Measurements from ENCODE around the gene DAB2IP.

The DAB2IP gene

DNA sequence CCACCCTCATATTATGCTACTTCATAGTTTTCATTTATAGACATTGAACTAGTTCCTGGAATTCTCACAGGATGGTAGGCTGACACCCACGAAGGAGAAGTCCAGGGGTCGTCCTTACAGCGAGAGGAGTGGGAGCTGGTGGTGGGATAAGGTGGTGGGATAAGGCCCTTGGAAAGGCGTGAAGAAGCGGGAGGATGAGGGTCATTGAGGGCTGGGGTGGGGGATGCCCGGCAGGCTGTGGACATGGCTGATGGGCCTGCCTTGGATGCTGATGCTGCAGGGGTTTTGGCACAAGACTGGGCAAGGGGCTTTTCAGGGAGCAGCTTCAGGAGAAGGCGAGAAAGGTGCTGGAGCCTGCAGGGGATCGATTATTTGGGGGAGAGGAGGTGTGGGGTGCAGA is 9.4 kb downstream of the DAB2IP start:
- Histone ChIP-seq H3K27ac (ENCODE audit: low read depth, low read length, poor library complexity, severe bottlenecking) (no peak overlapping the region), H3K27me3 (ENCODE audit: insufficient read depth, low read length) (no peaks in the 10 kb centered on the region; the same call in 1 of the 2 replicates), H3K4me3 (ENCODE audit: low read depth, low read length, poor library complexity, severe bottlenecking) (no peak overlapping the region), H4K20me1 (ENCODE audit: insufficient read depth, low read length) (no peaks in the 10 kb centered on the region), H3K4me1 (ENCODE audit: insufficient read depth, low read length, severe bottlenecking) (no peaks in the 10 kb centered on the region), H3K79me2 (ENCODE audit: insufficient read depth, low read length) (no peaks in the 10 kb centered on the region), H3K4me2 (ENCODE audit: low read length) (no peak overlapping the region), H3K9ac (ENCODE audit: low read length) (no peak overlapping the region), H3K9me3 (ENCODE audit: low read length) (no peaks in the 10 kb centered on the region), H2AFZ (ENCODE audit: low read length) (no peak overlapping the region), H3K36me3 (ENCODE audit: insufficient read depth, low read length) (no peaks in the 10 kb centered on the region), H3K9me2 (ENCODE audit: low read depth, low read length) (no peaks in the 10 kb centered on the region), H3F3A (ENCODE audit: insufficient read depth, low read length) (no peaks in the 10 kb centered on the region)
- TF ChIP-seq, protein P1, sequence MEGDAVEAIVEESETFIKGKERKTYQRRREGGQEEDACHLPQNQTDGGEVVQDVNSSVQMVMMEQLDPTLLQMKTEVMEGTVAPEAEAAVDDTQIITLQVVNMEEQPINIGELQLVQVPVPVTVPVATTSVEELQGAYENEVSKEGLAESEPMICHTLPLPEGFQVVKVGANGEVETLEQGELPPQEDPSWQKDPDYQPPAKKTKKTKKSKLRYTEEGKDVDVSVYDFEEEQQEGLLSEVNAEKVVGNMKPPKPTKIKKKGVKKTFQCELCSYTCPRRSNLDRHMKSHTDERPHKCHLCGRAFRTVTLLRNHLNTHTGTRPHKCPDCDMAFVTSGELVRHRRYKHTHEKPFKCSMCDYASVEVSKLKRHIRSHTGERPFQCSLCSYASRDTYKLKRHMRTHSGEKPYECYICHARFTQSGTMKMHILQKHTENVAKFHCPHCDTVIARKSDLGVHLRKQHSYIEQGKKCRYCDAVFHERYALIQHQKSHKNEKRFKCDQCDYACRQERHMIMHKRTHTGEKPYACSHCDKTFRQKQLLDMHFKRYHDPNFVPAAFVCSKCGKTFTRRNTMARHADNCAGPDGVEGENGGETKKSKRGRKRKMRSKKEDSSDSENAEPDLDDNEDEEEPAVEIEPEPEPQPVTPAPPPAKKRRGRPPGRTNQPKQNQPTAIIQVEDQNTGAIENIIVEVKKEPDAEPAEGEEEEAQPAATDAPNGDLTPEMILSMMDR (IDR thresholded peaks at IDR 0.05; ENCODE audit: low read length): no peak
- TF ChIP-seq EZH2 (IDR thresholded peaks at IDR 0.05; ENCODE audit: borderline replicate concordance, low read length): no peak

DNA sequence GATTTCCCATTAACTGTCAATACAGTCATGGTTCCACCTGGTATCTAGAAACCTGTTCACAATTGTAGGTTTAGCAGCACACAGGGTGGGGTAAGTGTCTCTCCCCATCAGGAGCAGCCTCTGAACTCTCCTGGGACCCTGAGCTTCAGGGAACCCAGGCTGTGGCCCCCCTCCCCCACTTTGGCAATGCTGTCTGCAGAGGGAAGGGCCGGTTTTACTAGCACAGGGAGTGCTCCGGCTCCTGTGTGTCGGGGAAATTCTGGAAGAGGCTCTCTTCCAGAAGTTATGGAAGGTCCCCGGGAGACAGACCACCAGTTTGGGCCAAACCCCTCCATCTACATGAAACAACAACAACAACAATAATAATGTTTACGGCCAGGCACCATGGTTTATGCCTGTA is 9.9 kb downstream of the DAB2IP start:
- H3K27me3 ChIP-seq (ENCODE audit: insufficient read depth, low read length): no peaks in the 10 kb centered on the region; the same call in 1 of the 2 replicates
- no peak for TF ChIP-seq EZH2 (IDR thresholded peaks at IDR 0.05; ENCODE audit: borderline replicate concordance, low read length)
- TF ChIP-seq, protein P1 (IDR thresholded peaks at IDR 0.05; ENCODE audit: low read length): no peak
- H3F3A ChIP-seq (ENCODE audit: insufficient read depth, low read length): no peaks in the 10 kb centered on the region
- H3K4me3 ChIP-seq (ENCODE audit: low read depth, low read length, poor library complexity, severe bottlenecking): no peak overlapping the region
- H3K4me2 ChIP-seq (ENCODE audit: low read length): no peak overlapping the region
- H3K27ac ChIP-seq (ENCODE audit: low read depth, low read length, poor library complexity, severe bottlenecking): no peak overlapping the region
- H3K4me1 ChIP-seq (ENCODE audit: insufficient read depth, low read length, severe bottlenecking): no peaks in the 10 kb centered on the region
- H3K9me3 ChIP-seq (ENCODE audit: low read length): no peaks in the 10 kb centered on the region
- H3K9me2 ChIP-seq (ENCODE audit: low read depth, low read length): no peaks in the 10 kb centered on the region
- no peak overlapping the region for H2AFZ ChIP-seq (ENCODE audit: low read length)
- no peak overlapping the region for H3K9ac ChIP-seq (ENCODE audit: low read length)
- no peaks in the 10 kb centered on the region for H3K79me2 ChIP-seq (ENCODE audit: insufficient read depth, low read length)
- no peaks in the 10 kb centered on the region for H4K20me1 ChIP-seq (ENCODE audit: insufficient read depth, low read length)
- H3K36me3 ChIP-seq (ENCODE audit: insufficient read depth, low read length): no peaks in the 10 kb centered on the region

DNA sequence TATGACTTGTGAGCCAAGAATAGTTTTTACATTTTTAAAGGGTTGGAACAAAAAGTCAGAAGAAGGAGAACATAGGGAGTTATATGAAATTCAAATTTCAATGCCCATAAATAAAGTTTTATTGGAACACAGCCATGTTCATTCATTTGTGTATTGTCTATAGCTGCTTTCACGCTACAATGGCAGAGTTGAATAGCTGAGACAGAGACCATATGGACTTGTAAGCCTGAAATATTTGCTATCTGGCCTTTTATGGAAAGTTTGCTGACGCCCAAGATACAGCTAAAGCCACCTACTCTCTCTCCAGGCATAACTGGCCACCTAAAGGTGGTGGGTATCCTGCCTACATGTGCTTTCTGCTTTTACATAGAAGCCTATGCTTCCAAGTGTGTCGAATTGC is 10.9 kb downstream of the DAB2IP start:
- Histone ChIP-seq H3K9me3 (ENCODE audit: low read length) (no peaks in the 10 kb centered on the region), H3K9me2 (ENCODE audit: low read depth, low read length) (no peaks in the 10 kb centered on the region), H2AFZ (ENCODE audit: low read length) (no peak overlapping the region), H3K27ac (ENCODE audit: low read depth, low read length, poor library complexity, severe bottlenecking) (no peak overlapping the region), H3K27me3 (ENCODE audit: insufficient read depth, low read length) (no peaks in the 10 kb centered on the region; the same call in 1 of the 2 replicates), H4K20me1 (ENCODE audit: insufficient read depth, low read length) (no peaks in the 10 kb centered on the region), H3F3A (ENCODE audit: insufficient read depth, low read length) (no peaks in the 10 kb centered on the region), H3K4me1 (ENCODE audit: insufficient read depth, low read length, severe bottlenecking) (no peaks in the 10 kb centered on the region), H3K79me2 (ENCODE audit: insufficient read depth, low read length) (no peaks in the 10 kb centered on the region), H3K4me3 (ENCODE audit: low read depth, low read length, poor library complexity, severe bottlenecking) (no peak overlapping the region), H3K4me2 (ENCODE audit: low read length) (no peak overlapping the region), H3K9ac (ENCODE audit: low read length) (no peak overlapping the region), H3K36me3 (ENCODE audit: insufficient read depth, low read length) (no peaks in the 10 kb centered on the region)
- TF ChIP-seq, protein P1 (IDR thresholded peaks at IDR 0.05; ENCODE audit: low read length): no peak
- TF ChIP-seq EZH2 (IDR thresholded peaks at IDR 0.05; ENCODE audit: borderline replicate concordance, low read length): no peak

Measured in OCI-LY1 (cell line).